H1 (cell line): ENCODE data around the gene PRPF6. TPM values are rescaled to one million over a fixed set of nuclear protein-coding genes. Genes with fewer than 3 reads are reported as not detected.
A peak's percentile ranks its signal among the peaks of the same experiment; 100 is the strongest.

Source experiments
- CTCF ChIA-PET: fragments of 300-600 bp; sonication (Branson Sonifier 250); formaldehyde crosslinking; loops from one replicate; lab custom pipeline; 2021; ENCODE audit not compliant: partially characterized antibody; lab: Charles Lee
- POLR2A ChIA-PET: fragments of 300-600 bp; sonication (Branson Sonifier 250); formaldehyde crosslinking; loops from one replicate; lab custom pipeline; 2021; ENCODE audit warnings: inconsistent platforms; ENCODE audit not compliant: partially characterized antibody; lab: Charles Lee
- DNase-seq, 2 experiments: peaks; one replicate each; pipeline versions ENCODE4 v3.0.0 to v3.0.0-alpha.2; 2010 to 2022; ENCODE audit warnings: low spot score in 2 of 2, low read depth in 1 of 2, mixed read lengths in 1 of 2
- FAIRE-seq: peaks from 2 replicates; lab custom pipeline; 2011; peaks lifted over from hg19 to GRCh38; lab: Jason Lieb, UNC
- H2AFZ ChIP-seq: 2 replicates; pipeline ENCODE4 v1.8.1; 2012; ENCODE audit warnings: low read length, inconsistent platforms
- H2AK5ac ChIP-seq: 2 replicates; pipeline ENCODE4 v1.6.1; 2013; ENCODE audit warnings: low read depth, low read length
- H2BK120ac ChIP-seq: replicated peaks from 2 replicates; pipeline ENCODE3; 2013; ENCODE audit warnings: low read depth, low read length, inconsistent platforms
- H2BK12ac ChIP-seq: 2 replicates; pipeline ENCODE4 v1.6.1; 2013; ENCODE audit warnings: low read depth, low read length
- H2BK15ac ChIP-seq: 2 replicates; pipeline ENCODE4 v1.6.1; 2013; ENCODE audit warnings: low read length
- H2BK20ac ChIP-seq: 2 replicates; pipeline ENCODE4 v1.6.1; 2013; ENCODE audit warnings: low read length
- H2BK5ac ChIP-seq: 2 replicates; pipeline ENCODE4 v1.6.1; 2013; ENCODE audit warnings: low read depth, low read length
- H3K14ac ChIP-seq: 2 replicates; pipeline ENCODE4 v1.6.1; 2013; ENCODE audit warnings: inconsistent platforms; ENCODE audit not compliant: insufficient read length
- H3K18ac ChIP-seq: 2 replicates; pipeline ENCODE4 v1.6.1; 2013; ENCODE audit warnings: low read length; ENCODE audit errors: extremely low read depth
- H3K23ac ChIP-seq: 2 replicates; pipeline ENCODE4 v1.6.1; 2013; ENCODE audit warnings: inconsistent platforms; ENCODE audit not compliant: insufficient read length
- H3K23me2 ChIP-seq: 2 replicates; pipeline ENCODE4 v1.6.1; 2013; ENCODE audit warnings: low read depth, low read length
- H3K27ac ChIP-seq: 2 replicates; pipeline ENCODE4 v1.6.1; 2011; ENCODE audit warnings: low read depth, low read length, inconsistent platforms
- H3K27me3 ChIP-seq, 4 experiments: replicated peaks in 1 of 4; 1 replicate in 1 of 4; 2 replicates in 3 of 4; pipeline versions ENCODE4 v1.6.1 to v1.8.1; 2011 to 2013; ENCODE audit warnings: low read length in 3 of 4, mild to moderate bottlenecking in 3 of 4, inconsistent platforms in 2 of 4, mixed read lengths in 2 of 4, moderate library complexity in 1 of 4; ENCODE audit not compliant: control insufficient read depth in 3 of 4, insufficient read depth in 3 of 4; ENCODE audit errors: extremely low read depth in 1 of 4
- H3K36me3 ChIP-seq, 4 experiments: 2 replicates each; pipeline versions ENCODE4 v1.6.1 to v1.8.1; 2011 to 2013; ENCODE audit warnings: mild to moderate bottlenecking in 4 of 4, low read length in 3 of 4, moderate library complexity in 2 of 4, control low read depth in 1 of 4, inconsistent platforms in 1 of 4; ENCODE audit not compliant: insufficient read depth in 4 of 4, control insufficient read depth in 2 of 4
- H3K4ac ChIP-seq: replicated peaks from 2 replicates; pipeline ENCODE3; 2013; ENCODE audit warnings: low read length, low read depth, mixed read lengths, inconsistent platforms; ENCODE audit not compliant: insufficient read length
- H3K4me1 ChIP-seq, 4 experiments: replicated peaks in 1 of 4; 1 replicate in 1 of 4; 2 replicates in 3 of 4; pipeline versions ENCODE4 v1.6.1 to v1.8.1; 2011 to 2013; ENCODE audit warnings: low read length in 3 of 4, inconsistent platforms in 2 of 4, mixed read lengths in 1 of 4; ENCODE audit not compliant: insufficient read depth in 4 of 4, control insufficient read depth in 3 of 4
- H3K4me2 ChIP-seq, 2 experiments: 2 replicates each; pipeline versions ENCODE4 v1.6.1 to v1.8.1; 2011 to 2013; ENCODE audit warnings: low read depth in 2 of 2, low read length in 2 of 2, control low read depth in 1 of 2, inconsistent platforms in 1 of 2, mild to moderate bottlenecking in 1 of 2; ENCODE audit not compliant: insufficient read depth in 1 of 2
- H3K4me3 ChIP-seq, 4 experiments: fragments of 200-600, 300-600 bp in 1 of 4; sonication (generic), shearing (Covaris generic), sonication (Bioruptor Twin) in 1 of 4; 2 replicates each; pipeline versions ENCODE4 v1.5.1 to v1.8.1; 2011 to 2016; ENCODE audit warnings: low read length in 4 of 4, low read depth in 3 of 4, control low read depth in 2 of 4, inconsistent platforms in 2 of 4, mild to moderate bottlenecking in 2 of 4, mixed read lengths in 1 of 4, moderate library complexity in 1 of 4; ENCODE audit not compliant: insufficient read depth in 2 of 4; ENCODE audit errors: extremely low read depth in 1 of 4
- H3K56ac ChIP-seq: replicated peaks from 2 replicates; pipeline ENCODE3; 2013; ENCODE audit warnings: low read depth, mild to moderate bottlenecking, mixed read lengths, low read length, inconsistent platforms; ENCODE audit not compliant: insufficient read length
- H3K79me1 ChIP-seq: 2 replicates; pipeline ENCODE4 v1.6.1; 2013; ENCODE audit warnings: low read depth, low read length, control low read depth
- H3K79me2 ChIP-seq, 2 experiments: 2 replicates each; pipeline versions ENCODE4 v1.6.1 to v1.8.1; 2012 to 2013; ENCODE audit warnings: low read length in 2 of 2, mild to moderate bottlenecking in 2 of 2, inconsistent platforms in 1 of 2; ENCODE audit not compliant: insufficient read depth in 2 of 2, control insufficient read depth in 1 of 2
- H3K9ac ChIP-seq, 4 experiments: replicated peaks in 1 of 4; 1 replicate in 1 of 4; 2 replicates in 3 of 4; pipeline versions ENCODE4 v1.6.1 to v1.8.1; 2011 to 2013; ENCODE audit warnings: low read depth in 3 of 4, low read length in 3 of 4, control low read depth in 2 of 4, mild to moderate bottlenecking in 2 of 4, moderate library complexity in 2 of 4, inconsistent platforms in 1 of 4; ENCODE audit errors: extremely low read depth in 1 of 4
- H3K9me3 ChIP-seq, 2 experiments: 2 replicates each; pipeline versions ENCODE4 v1.6.1 to v1.8.1; 2012 to 2013; ENCODE audit warnings: mild to moderate bottlenecking in 2 of 2, moderate library complexity in 2 of 2, control low read depth in 1 of 2, inconsistent platforms in 1 of 2, low read depth in 1 of 2, low read length in 1 of 2, mixed read lengths in 1 of 2; ENCODE audit not compliant: insufficient read depth in 2 of 2
- H4K20me1 ChIP-seq, 2 experiments: replicated peaks in 1 of 2; 2 replicates each; pipeline versions ENCODE3 to v1.8.1; 2011 to 2013; ENCODE audit warnings: inconsistent platforms in 2 of 2, low read length in 2 of 2, mild to moderate bottlenecking in 1 of 2; ENCODE audit not compliant: insufficient read depth in 2 of 2, control insufficient read depth in 1 of 2
- H4K5ac ChIP-seq: 2 replicates; pipeline ENCODE4 v1.6.1; 2013; ENCODE audit warnings: low read length, low read depth, mixed read lengths, inconsistent platforms; ENCODE audit not compliant: insufficient read length
- H4K8ac ChIP-seq: 2 replicates; pipeline ENCODE4 v1.8.0; 2013; ENCODE audit warnings: mild to moderate bottlenecking, moderate library complexity, low read length, inconsistent platforms; ENCODE audit not compliant: insufficient read depth; ENCODE audit errors: extremely low read depth
- H4K91ac ChIP-seq: replicated peaks from 2 replicates; pipeline ENCODE3; 2013; ENCODE audit warnings: low read length, mixed read lengths, inconsistent platforms; ENCODE audit not compliant: insufficient read length
- BACH1 ChIP-seq: IDR thresholded peaks from 2 replicates; pipeline ENCODE4 v1.6.1; 2012; ENCODE audit warnings: low read length, improper control_type of control experiment
- CBX5 ChIP-seq: fragments of 300-800, 300-1000 bp; sonication (generic); IDR thresholded peaks from 2 replicates; pipeline ENCODE4 v1.7.1; 2016; ENCODE audit warnings: antibody characterized with exemption, low read length, low read depth
- CHD2 ChIP-seq: IDR thresholded peaks from 2 replicates; pipeline ENCODE4 v1.6.1; 2012; ENCODE audit warnings: low read length, improper control_type of control experiment
- EZH2 ChIP-seq: fragments of 200-600 bp; sonication (generic); IDR thresholded peaks from 2 replicates; pipeline ENCODE4 v1.7.1; 2012; ENCODE audit warnings: low read depth, mild to moderate bottlenecking, moderate library complexity, low read length, inconsistent platforms; ENCODE audit not compliant: severe bottlenecking
- FOSL1 ChIP-seq: IDR thresholded peaks from 2 replicates; pipeline ENCODE4 v1.6.1; 2011; ENCODE audit warnings: mild to moderate bottlenecking, low read depth, low read length, moderate library complexity; ENCODE audit not compliant: insufficient read depth
- KDM5A ChIP-seq: fragments of 200-600 bp; IDR thresholded peaks from 2 replicates; pipeline ENCODE4 v1.7.1; 2012; ENCODE audit warnings: mild to moderate bottlenecking, low read length, inconsistent platforms, mixed read lengths
- MAX ChIP-seq: IDR thresholded peaks from 2 replicates; pipeline ENCODE4 v1.6.1; 2012; ENCODE audit warnings: inconsistent platforms
- NRF1 ChIP-seq: IDR thresholded peaks from 2 replicates; pipeline ENCODE4 v1.6.1; 2011; ENCODE audit warnings: mild to moderate bottlenecking, low read depth, low read length, improper control_type of control experiment
- POLR2AphosphoS5 ChIP-seq: IDR thresholded peaks from 2 replicates; pipeline ENCODE4 v1.6.1; 2011; ENCODE audit warnings: low read depth, low read length
- SP2 ChIP-seq: IDR thresholded peaks from 2 replicates; pipeline ENCODE4 v1.6.1; 2012; ENCODE audit warnings: mild to moderate bottlenecking, low read length, inconsistent platforms
- TAF1 ChIP-seq: IDR thresholded peaks from 2 replicates; pipeline ENCODE4 v1.6.1; 2011; ENCODE audit warnings: mild to moderate bottlenecking, low read depth, low read length
- ZNF274 ChIP-seq: IDR thresholded peaks from 2 replicates; pipeline ENCODE4 v1.7.0; 2012; ENCODE audit warnings: low read length, borderline replicate concordance; ENCODE audit errors: extremely low read depth
- WGBS, 2 experiments: shearing (Covaris generic) in 1 of 2; methylation state at CpG; one replicate each; pipeline versions ENCODE4 v1.1.6 to v1.1.7; 2013 to 2015; ENCODE audit warnings: low lambda C conversion rate in 2 of 2, mixed read lengths in 2 of 2, inconsistent platforms in 1 of 2, low coverage in 1 of 2, missing lambda C conversion rate in 1 of 2; ENCODE audit not compliant: insufficient replicate concordance in 2 of 2, insufficient coverage in 1 of 2, insufficient read length in 1 of 2; ENCODE audit errors: extremely low coverage in 1 of 2, missing lambda C conversion rate in 1 of 2; 5-methylcytosine and 5-hydroxymethylcytosine counted together
- polyA plus RNA-seq, 7 experiments: library from polyadenylated mRNA; depleted of rRNA in 3 of 7; stranded (reverse) in 5 of 7; unstranded in 2 of 7; fragments of >200 nt in 5 of 7; fragments of 200-250 nt in 2 of 7; gene quantifications; 1 replicate in 5 of 7; 2 replicates in 1 of 7; 4 replicates in 1 of 7; pipeline versions ENCODE4 v1.2.1 to v1.2.3, GENCODE V29; 2011 to 2013; ENCODE audit warnings: missing spikeins in 2 of 7, mixed read lengths in 2 of 7
- total RNA-seq: library from RNA; stranded (reverse); fragmentation: NEBNext Ultra II Directional; extraction: Animal tissue kit (Norgen Biotek cat#: 25700); gene quantifications from 2 replicates; pipeline ENCODE4 v1.2.1, GENCODE V29; 2021

PRPF6 gene
- total and polyA plus RNA-seq, 2 of the 8 experiments (the other 6 are each of a cell fraction or from before 2014, with no cell fraction given), result 27.9 to 76.9 TPM

GRCh38 chr20:63958964-63959698 is 21.8 kb upstream of the PRPF6 start:
- CTCF ChIA-PET, result interaction anchor here (0.8 to 3.7 kb wide), 4 partner anchors 14 to 50 kb away, joined by 4 to 13 read pairs (median 5); partner anchors contain the start of gene PRPF6
- H2BK12ac ChIP-seq, result peak overlapping the region; percentile 80; the same call in 1 of the 2 replicates
- H4K8ac ChIP-seq, result no peak overlapping the region
- H3K9me3 ChIP-seq, result peaks cover 9 to 18% of the 10 kb centered on the region in 2 experiments; a peak in 3 of 4 replicates
- H3K27me3 ChIP-seq, result no peaks in the 10 kb centered on the region
- H2AK5ac ChIP-seq, result 0 out of 2 replicates have a peak overlapping the region, but pooled peaks have one; percentile 65
- H3K79me1 ChIP-seq, result peaks cover 7% of the 10 kb centered on the region
- WGBS, 2 experiments, result 88% methylated on average over 9 of the region's 10 CpGs; no CpG with 5 or more reads in 1 of the 2 experiments
- peak overlapping the region; percentile 52 for H4K91ac ChIP-seq
- no peak overlapping the region for H3K14ac ChIP-seq
- H4K20me1 ChIP-seq, result peaks cover 6 to 9% of the 10 kb centered on the region in 2 experiments
- no peak overlapping the region; the same call in 1 of the 2 replicates for H3K18ac ChIP-seq
- no peak overlapping the region for H3K9ac ChIP-seq
- H3K4me1 ChIP-seq, result peaks cover 0 to 19% (median 12%) of the 10 kb centered on the region in 4 experiments; a peak in 6 of 7 replicates
- FAIRE-seq, result no peak
- peak overlapping the region; percentile 33 to 61; a peak in 3 of 4 replicates for H3K4me2 ChIP-seq
- no peak for DNase-seq
- peak overlapping the region; percentile 38 for H3K4ac ChIP-seq
- no peak overlapping the region for H3K56ac ChIP-seq
- peaks cover 8% of the 10 kb centered on the region; the same call in 1 of the 2 replicates for H3K23me2 ChIP-seq
- POLR2A ChIA-PET, result interaction anchor here (0.6 to 2.0 kb wide), 3 partner anchors 9 to 19 kb away, joined by 3 to 11 read pairs (median 5); no protein-coding TSS in a partner anchor
- H3K4me3 ChIP-seq, result no peak overlapping the region
- no peak overlapping the region for H2BK120ac ChIP-seq
- H2BK20ac ChIP-seq, result no peak overlapping the region
- no peak overlapping the region for H2AFZ ChIP-seq
- peak overlapping the region; percentile 34 for H4K5ac ChIP-seq
- H2BK15ac ChIP-seq, result no peak overlapping the region
- H3K23ac ChIP-seq, result no peak overlapping the region
- H3K36me3 ChIP-seq, result peaks cover 14 to 37% (median 29%) of the 10 kb centered on the region in 4 experiments; a peak in 6 of 8 replicates
- H3K79me2 ChIP-seq, result peaks cover 8 to 17% of the 10 kb centered on the region in 2 experiments; a peak in 3 of 4 replicates
- peak overlapping the region; percentile 58; the same call in 1 of the 2 replicates for H2BK5ac ChIP-seq
- H3K27ac ChIP-seq, result no peak overlapping the region
- TF ChIP-seq MAX (no peak), CHD2 (no peak), KDM5A (no peak), TAF1 (no peak), NRF1 (no peak), EZH2 (no peak), SP2 (no peak), ZNF274 (no peak), CBX5 (no peak), FOSL1 (no peak), POLR2AphosphoS5 (no peak), BACH1 (no peak)
